Stimulated activated CD8-positive, alpha-beta memory T cell treated with anti-CD3 and anti-CD28 coated beads, Interleukin-4, amount 100 ng/mL, for 4 hours (primary cell): ENCODE data around the gene OR8D1.
"Not testable (repeated sequence)": the region's sequence is repeated elsewhere in the genome, so short reads cannot be mapped to it uniquely, and the experiment has no call there.

Experiments
- DNase-seq, 2 donors: peaks; one replicate each; pipeline ENCODE4 v3.0.0-alpha.2; 2020; ENCODE audit warnings: low read depth in 2 of 2, low spot score in 1 of 2

The OR8D1 gene

DNA sequence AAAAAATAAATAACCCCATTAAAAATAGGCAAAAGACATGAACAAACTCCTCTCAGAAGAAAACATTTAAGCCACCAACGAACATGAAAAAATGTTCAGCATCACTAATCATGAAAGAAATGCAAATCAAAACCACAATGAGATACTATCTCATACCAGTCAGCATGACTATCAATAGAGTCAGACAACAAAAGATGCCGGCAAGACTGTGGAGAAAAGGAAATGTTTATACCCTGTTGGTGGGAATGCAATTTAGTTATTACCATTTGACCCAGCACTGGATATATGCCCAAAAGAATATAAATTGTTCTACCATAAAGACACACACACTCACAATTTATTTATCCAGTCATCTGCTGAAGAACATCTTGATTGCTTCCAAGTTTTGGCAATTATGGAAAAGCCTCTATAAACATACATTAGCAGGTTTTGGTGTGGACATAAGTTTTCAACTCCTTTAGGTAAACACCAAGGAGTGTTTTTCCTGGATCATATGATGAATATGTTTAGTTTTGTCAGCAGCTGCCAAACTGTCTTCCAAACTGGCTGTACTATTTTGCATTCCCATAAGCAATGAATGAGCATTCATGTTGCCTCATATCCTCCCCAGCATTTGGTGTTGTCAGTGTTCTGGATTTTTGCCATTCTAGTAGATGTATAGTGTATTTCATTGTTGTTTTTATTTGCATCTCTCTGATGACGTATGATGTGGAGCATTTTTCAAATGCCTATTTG, 28.0 kb downstream of the OR8D1 start:
- DNase-seq, result no peak

DNA sequence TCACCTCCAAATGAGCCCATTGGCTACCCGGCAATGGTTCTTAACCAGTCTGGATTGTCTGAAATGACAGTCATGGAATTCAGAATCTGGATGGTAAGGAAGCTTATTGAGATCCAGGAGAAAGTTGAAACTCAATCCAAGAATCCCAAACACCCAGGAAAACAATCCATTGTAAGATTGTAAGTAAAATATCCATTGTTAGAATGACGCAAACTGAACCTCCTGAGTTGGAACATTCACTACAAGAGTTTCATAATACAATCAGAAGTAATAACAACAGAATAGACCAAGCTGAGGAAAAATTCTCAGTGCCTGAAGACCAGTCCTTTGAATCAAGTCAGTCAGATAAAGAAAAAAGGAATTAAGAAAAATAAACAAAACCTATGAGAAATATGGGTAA, 35.5 kb downstream of the OR8D1 start:
- no peak for DNase-seq

DNA sequence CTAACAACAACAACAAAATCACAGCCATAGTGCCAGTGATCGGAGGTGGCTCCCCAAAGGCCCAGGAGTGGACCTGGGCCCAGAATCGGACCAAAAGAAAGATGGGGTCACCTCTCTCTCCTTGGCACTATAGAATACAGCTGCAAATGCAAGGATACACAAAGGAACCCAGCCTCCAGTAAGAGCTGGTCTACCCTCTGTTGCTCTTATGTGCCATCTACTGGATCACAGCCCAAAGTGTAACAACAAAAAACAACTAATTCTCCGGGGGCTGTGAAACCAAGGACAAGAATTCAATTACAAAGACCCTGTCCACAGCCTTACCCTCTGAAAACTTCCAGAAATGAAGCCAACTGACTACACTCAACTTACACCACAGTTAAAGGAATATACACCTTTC, 35.9 kb downstream of the OR8D1 start:
- DNase-seq, result no peak

DNA sequence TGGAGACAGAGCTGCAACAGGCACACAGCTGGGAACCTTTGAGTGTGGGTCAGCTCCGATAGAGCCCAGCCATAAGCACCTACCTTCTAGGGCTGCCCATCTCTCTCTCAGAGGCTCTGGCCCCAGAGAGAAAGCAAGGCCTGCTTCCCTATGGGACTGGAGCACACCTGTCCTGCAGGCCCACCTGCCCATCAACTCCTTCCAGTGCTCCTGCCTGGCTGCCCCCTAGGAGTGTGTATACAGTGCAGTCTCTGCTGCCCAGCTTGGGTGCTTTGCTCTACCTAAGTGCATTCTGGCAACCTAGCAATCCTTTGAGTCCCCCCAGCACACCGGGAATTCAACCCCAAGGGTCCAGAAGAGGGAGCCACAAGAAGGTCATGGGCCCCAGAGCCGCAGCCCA, 36.5 kb downstream of the OR8D1 start:
- DNase-seq, result no peak

DNA sequence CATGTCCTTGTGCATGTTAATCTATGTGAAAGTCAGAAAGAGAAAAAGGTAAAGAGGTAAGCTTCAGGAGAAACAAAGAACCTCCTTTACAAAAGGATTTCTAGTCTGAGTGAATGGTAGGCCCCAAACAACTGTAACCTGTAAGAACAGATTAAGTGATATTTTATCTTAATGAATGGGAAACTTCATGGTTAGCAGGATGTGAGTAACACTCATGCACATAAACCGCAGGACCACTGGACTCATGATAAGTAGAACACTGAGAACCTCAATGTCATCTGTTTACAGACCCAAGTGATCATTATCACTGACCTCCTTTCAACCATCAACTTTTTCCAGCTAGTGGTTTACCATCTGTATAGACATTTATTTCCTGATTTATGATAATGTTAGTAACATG, 37.7 kb downstream of the OR8D1 start:
- no peak for DNase-seq

DNA sequence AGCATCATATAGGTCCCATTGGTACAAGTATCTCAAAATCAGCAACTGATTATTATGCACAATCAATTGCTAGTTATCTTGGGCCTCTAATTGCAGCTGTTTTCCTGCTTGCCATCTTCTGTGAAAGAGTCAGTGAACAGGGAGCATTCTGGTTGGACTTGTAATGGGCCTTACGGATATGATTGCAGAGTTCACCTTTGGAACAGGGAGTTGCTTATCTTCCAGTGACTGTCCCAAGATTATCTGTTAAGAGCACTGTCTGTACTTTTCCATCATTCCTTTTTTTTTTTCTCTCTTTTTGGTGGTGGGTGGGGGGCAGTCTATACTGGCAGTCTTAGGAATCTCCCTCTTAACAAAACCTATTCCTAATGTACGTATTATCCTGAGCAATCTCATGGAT, 39.7 kb downstream of the OR8D1 start:
- no peak for DNase-seq

DNA sequence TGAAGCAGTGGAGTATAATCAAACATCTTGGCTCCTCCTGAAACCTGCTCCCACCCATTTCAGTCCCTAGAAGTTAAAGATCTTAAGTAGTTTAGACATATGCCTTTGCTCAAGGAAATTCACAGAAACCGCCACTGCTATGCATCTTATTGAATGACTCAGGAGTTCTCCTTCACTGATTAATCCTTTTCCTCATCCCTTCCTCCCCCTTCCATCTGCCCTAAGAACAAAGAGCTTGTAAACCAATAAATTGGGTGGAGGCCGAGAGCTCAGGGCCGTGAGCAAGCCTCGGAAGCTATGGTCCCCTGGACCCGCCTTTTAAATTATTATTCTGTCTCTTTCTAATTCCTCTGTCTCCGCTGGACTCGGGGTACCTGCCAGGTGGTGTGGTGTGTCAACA, 42.9 kb downstream of the OR8D1 start:
- not testable (repeated sequence) for DNase-seq

DNA sequence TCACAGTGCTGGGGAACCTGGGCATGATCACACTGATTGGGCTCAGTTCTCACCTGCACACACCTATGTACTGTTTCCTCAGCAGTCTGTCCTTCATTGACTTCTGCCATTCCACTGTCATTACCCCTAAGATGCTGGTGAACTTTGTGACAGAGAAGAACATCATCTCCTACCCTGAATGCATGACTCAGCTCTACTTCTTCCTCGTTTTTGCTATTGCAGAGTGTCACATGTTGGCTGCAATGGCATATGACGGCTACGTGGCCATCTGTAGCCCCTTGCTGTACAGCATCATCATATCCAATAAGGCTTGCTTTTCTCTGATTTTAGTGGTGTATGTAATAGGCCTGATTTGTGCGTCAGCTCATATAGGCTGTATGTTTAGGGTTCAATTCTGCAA, 48.7 kb downstream of the OR8D1 start:
- not testable (repeated sequence) for DNase-seq

DNA sequence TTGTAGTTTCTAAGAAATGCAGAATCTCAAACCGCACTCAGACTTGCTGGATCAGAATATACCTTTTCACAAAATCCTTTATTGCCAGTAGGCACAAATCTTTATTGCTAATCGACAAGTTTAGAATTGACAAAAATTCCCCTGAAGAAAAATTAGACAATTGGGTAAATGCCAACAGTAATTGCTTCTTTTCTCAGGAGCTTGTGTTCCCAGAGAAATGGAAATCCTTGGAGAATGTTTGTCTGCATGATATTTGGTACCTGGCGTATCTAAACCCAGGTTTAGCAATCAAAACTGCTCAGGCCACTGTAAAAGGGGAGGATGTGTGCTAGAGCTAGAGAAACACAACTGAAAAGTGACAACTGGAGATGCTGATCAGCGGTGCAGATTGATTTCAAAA, 57.7 kb downstream of the OR8D1 start, which contains the start of gene OR8G5:
OR8G5 (plus strand) TSS at position 301 of the 400 bp plus-strand sequence. CDS start 8,556 bp downstream, outside the sequence.
- DNase-seq, result no peak
